Liver (tissue), 9 donors: Measurements from ENCODE around the gene ZNF580. TPM values are rescaled to one million over a fixed set of nuclear protein-coding genes. Genes with fewer than 3 reads are reported as not detected.

ENCODE experiments used
- DNase-seq: peaks from one replicate; pipeline ENCODE4 v3.0.0-alpha.2; 2017; ENCODE audit warnings: low spot score
- H3K27ac ChIP-seq, 2 donors: one replicate each; pipeline ENCODE4 v1.7.0; 2013; ENCODE audit warnings: inconsistent platforms in 2 of 2, low read length in 2 of 2, control low read depth in 1 of 2, low read depth in 1 of 2, mild to moderate bottlenecking in 1 of 2
- H3K27me3 ChIP-seq, 4 donors: one replicate each; pipeline versions ENCODE4 v1.6.1 to v1.7.0; 2013; ENCODE audit warnings: low read length in 3 of 4, inconsistent platforms in 1 of 4, mild to moderate bottlenecking in 1 of 4, moderate library complexity in 1 of 4; ENCODE audit not compliant: control insufficient read depth in 4 of 4, insufficient read depth in 4 of 4
- H3K36me3 ChIP-seq, 4 donors: one replicate each; pipeline versions ENCODE4 v1.6.1 to v1.7.0; 2013; ENCODE audit warnings: low read length in 3 of 4, mild to moderate bottlenecking in 3 of 4, low read depth in 1 of 4, moderate library complexity in 1 of 4; ENCODE audit not compliant: control insufficient read depth in 4 of 4, insufficient read depth in 3 of 4
- H3K4me1 ChIP-seq, 4 donors: one replicate each; pipeline versions ENCODE4 v1.6.1 to v1.7.0; 2013; ENCODE audit warnings: low read length in 3 of 4, mild to moderate bottlenecking in 3 of 4, moderate library complexity in 1 of 4; ENCODE audit not compliant: control insufficient read depth in 4 of 4, insufficient read depth in 4 of 4
- H3K4me3 ChIP-seq, 3 donors: one replicate each; pipeline versions ENCODE4 v1.6.1 to v1.7.0; 2013; ENCODE audit warnings: low read length in 3 of 3, control low read depth in 1 of 3, low read depth in 1 of 3, mild to moderate bottlenecking in 1 of 3
- H3K9ac ChIP-seq, 2 donors: one replicate each; pipeline ENCODE4 v1.7.0; 2013; ENCODE audit warnings: low read length in 2 of 2, mild to moderate bottlenecking in 2 of 2, moderate library complexity in 2 of 2, control low read depth in 1 of 2, low read depth in 1 of 2
- H3K9me3 ChIP-seq, 4 donors: one replicate each; pipeline versions ENCODE4 v1.6.1 to v1.7.0; 2013; ENCODE audit warnings: low read length in 3 of 4; ENCODE audit not compliant: control insufficient read depth in 4 of 4
- EGR1 ChIP-seq, 2 donors: IDR thresholded peaks; 2 replicates each; pipeline ENCODE4 v1.6.1; 2016 to 2018; ENCODE audit warnings: antibody characterized with exemption in 2 of 2, low read depth in 2 of 2
- FOXA2 ChIP-seq: IDR thresholded peaks from 2 replicates; pipeline ENCODE4 v1.6.1; 2016; ENCODE audit warnings: antibody characterized with exemption
- GABPA ChIP-seq, 2 donors: IDR thresholded peaks in 1 of 2; conservative IDR thresholded peaks in 1 of 2; 2 replicates each; pipeline ENCODE4 v1.6.1; 2016; ENCODE audit warnings: antibody characterized with exemption in 2 of 2, mild to moderate bottlenecking in 1 of 2, moderate library complexity in 1 of 2
- HNF4G ChIP-seq: IDR thresholded peaks from 2 replicates; pipeline ENCODE4 v1.6.1; 2016; ENCODE audit warnings: antibody characterized with exemption
- JUND ChIP-seq, 2 donors: IDR thresholded peaks; 2 replicates each; pipeline ENCODE4 v1.6.1; 2016; ENCODE audit warnings: antibody characterized with exemption in 2 of 2
- NR2F2 ChIP-seq: IDR thresholded peaks from 2 replicates; pipeline ENCODE4 v1.6.1; 2016; ENCODE audit warnings: antibody characterized with exemption
- RAD21 ChIP-seq, 2 donors: IDR thresholded peaks; 2 replicates each; pipeline ENCODE4 v1.6.1; 2016; ENCODE audit warnings: antibody characterized with exemption in 2 of 2, mild to moderate bottlenecking in 2 of 2
- RXRA ChIP-seq, 2 donors: IDR thresholded peaks; 2 replicates each; pipeline ENCODE4 v1.6.1; 2017 to 2018; ENCODE audit warnings: antibody characterized with exemption in 2 of 2, mild to moderate bottlenecking in 1 of 2
- SP1 ChIP-seq: IDR thresholded peaks from 2 replicates; pipeline ENCODE4 v1.6.1; 2018; ENCODE audit warnings: antibody characterized with exemption, mild to moderate bottlenecking
- TAF1 ChIP-seq: conservative IDR thresholded peaks from 2 replicates; pipeline ENCODE4 v1.6.1; 2016; ENCODE audit warnings: antibody characterized with exemption, mild to moderate bottlenecking
- YY1 ChIP-seq: IDR thresholded peaks from 2 replicates; pipeline ENCODE4 v1.6.1; 2016; ENCODE audit warnings: antibody characterized with exemption, mild to moderate bottlenecking
- WGBS: extraction: QIAGEN DNeasy Blood & Tissue Kit; methylation state at CpG from one replicate; pipeline ENCODE4 v1.1.7; 2013; 5-methylcytosine and 5-hydroxymethylcytosine counted together
- polyA plus RNA-seq, 2 donors: library from polyadenylated mRNA; stranded (reverse) in 1 of 2; unstranded in 1 of 2; fragments of 200-250 nt in 1 of 2; fragments of >200 nt in 1 of 2; fragmentation: Nextera tagmentation in 1 of 2; extraction: Ambion mirVana in 1 of 2; gene quantifications; one replicate each; pipeline versions ENCODE4 v1.2.1 to v1.2.3, GENCODE V29; 2013 to 2015
- total RNA-seq, 2 donors: library from RNA; depleted of rRNA; stranded (reverse); fragments of >200 nt; gene quantifications; one replicate each; pipeline ENCODE4 v1.2.3, GENCODE V29; 2014
- TF ChIP-seq, protein P1 (sequence below): IDR thresholded peaks from 2 replicates; pipeline ENCODE4 v1.6.1; 2016; ENCODE audit warnings: antibody characterized with exemption
- TF ChIP-seq, protein P2 (sequence below): IDR thresholded peaks from 2 replicates; pipeline ENCODE4 v1.6.1; 2016; ENCODE audit warnings: antibody characterized with exemption
- donor health status: healthy.
- donor health status: healthy.
- donor health status: healthy.
- donor health status: healthy.
- donor health status: healthy.

The ZNF580 gene
- total and polyA plus RNA-seq, 4 donors, result 2.6 to 5.2 (median 5.1) TPM

DNA sequence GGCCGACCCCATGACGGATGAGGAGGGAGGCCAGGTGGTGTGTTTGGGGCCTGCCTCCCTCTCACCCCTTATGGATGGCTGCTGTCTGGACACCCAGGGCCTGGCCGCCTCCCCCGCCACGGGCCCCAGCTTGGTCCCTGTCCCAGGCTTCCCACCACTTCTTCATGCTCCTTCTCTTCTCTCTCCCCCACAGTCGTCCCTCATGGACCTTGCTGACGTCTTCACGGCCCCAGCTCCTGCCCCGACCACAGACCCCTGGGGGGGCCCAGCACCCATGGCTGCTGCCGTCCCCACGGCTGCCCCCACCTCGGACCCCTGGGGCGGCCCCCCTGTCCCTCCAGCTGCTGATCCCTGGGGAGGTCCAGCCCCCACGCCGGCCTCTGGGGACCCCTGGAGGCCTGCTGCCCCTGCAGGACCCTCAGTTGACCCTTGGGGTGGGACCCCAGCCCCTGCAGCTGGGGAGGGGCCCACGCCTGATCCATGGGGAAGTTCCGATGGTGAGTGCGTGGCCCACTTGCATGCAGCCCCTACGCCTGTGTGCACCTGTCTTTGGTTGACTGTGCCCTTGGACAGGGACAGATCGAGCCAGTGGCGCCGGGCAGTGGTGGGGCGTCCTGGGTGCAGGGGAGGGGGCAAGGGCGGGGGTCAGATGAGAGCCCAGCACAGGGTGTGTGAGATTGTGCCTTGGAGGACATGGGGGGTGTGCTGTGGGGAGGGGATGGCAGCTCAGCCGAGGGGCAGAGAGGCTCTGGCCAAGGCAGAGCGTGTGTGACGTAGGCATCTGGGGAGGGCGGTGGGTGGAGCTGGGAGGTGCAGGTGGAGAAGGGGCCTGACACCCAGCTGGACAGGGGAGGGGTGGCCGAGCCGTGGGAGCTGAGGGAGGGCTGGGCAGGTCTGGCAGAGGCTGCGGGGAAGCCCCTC lies 51.0 kb downstream of the ZNF580 start:
- no peaks in the 10 kb centered on the region for H3K9me3 ChIP-seq
- no peak overlapping the region for H3K9ac ChIP-seq
- no peak for DNase-seq
- no peaks in the 10 kb centered on the region for H3K27me3 ChIP-seq
- peaks cover 0 to 2% (median 0%) of the 10 kb centered on the region in 4 donors for H3K4me1 ChIP-seq
- H3K27ac ChIP-seq, result no peak overlapping the region
- TF ChIP-seq YY1 (no peak), SP1 (no peak), EGR1 (IDR thresholded peaks at IDR 0.05; ENCODE audit: low read depth in 2 of 2) (no peak), GABPA (IDR thresholded peaks at IDR 0.05 in 1 of 2, conservative IDR thresholded peaks at IDR 0.05 in 1 of 2) (no peak), TAF1 (no peak), NR2F2 (no peak), JUND (IDR thresholded peaks at IDR 0.05) (no peak), FOXA2 (no peak), RXRA (IDR thresholded peaks at IDR 0.05) (no peak), RAD21 (IDR thresholded peaks at IDR 0.05) (no peak)
- TF ChIP-seq, protein P1, sequence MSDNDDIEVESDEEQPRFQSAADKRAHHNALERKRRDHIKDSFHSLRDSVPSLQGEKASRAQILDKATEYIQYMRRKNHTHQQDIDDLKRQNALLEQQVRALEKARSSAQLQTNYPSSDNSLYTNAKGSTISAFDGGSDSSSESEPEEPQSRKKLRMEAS, result no peak
- H3K36me3 ChIP-seq, result peaks cover 21 to 87% (median 34%) of the 10 kb centered on the region in 4 donors
- WGBS, result 95% methylated on average over 31 of the region's 31 CpGs
- H3K4me3 ChIP-seq, result no peak overlapping the region

DNA sequence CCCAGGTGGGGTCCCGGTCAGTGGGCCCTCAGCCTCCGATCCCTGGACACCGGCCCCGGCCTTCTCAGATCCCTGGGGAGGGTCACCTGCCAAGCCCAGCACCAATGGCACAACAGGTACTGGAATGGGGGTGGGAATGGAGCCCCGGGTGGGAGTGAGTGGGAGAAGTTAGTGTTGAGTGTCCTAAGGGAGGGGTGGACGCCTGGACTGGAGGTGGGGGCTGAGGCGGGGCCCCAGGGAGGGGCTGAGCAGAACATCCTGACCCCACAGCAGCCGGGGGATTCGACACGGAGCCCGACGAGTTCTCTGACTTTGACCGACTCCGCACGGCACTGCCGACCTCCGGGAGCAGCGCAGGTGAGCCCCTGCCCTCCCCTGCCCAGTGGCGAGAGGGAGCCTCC lies 51.9 kb downstream of the ZNF580 start:
- H3K27ac ChIP-seq, result no peak overlapping the region
- WGBS, result 97% methylated on average over 19 of the region's 19 CpGs

More for the DNA sequence above, 51.9 kb downstream of the ZNF580 start:
- H3K9ac ChIP-seq, result no peak overlapping the region
- no peak for DNase-seq
- H3K4me1 ChIP-seq, result no peaks in the 10 kb centered on the region
- H3K36me3 ChIP-seq, result peaks cover 24 to 89% (median 37%) of the 10 kb centered on the region in 4 donors
- no peak overlapping the region for H3K4me3 ChIP-seq
- H3K9me3 ChIP-seq, result no peaks in the 10 kb centered on the region
- no peak for TF ChIP-seq HNF4G
- TF ChIP-seq RAD21 (IDR thresholded peaks at IDR 0.05), result no peak
- TF ChIP-seq, protein P2, sequence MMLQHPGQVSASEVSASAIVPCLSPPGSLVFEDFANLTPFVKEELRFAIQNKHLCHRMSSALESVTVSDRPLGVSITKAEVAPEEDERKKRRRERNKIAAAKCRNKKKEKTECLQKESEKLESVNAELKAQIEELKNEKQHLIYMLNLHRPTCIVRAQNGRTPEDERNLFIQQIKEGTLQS, result no peak
- H3K27me3 ChIP-seq, result no peaks in the 10 kb centered on the region

Other genes with a start within 250 kb of the ZNF580 start
- 10 to 100 TPM in 1 of 2 donors, 1 to 10 TPM in 1; 5.2 to 95.2 TPM for gene UBE2S, start 233.2 kb upstream of the ZNF580 start, total RNA-seq
- gene UBE2S, start 233.2 kb upstream of the ZNF580 start, polyA plus RNA-seq, result 1 to 10 TPM; 6.7 to 6.9 TPM
- 1 to 10 TPM in 1 of 2 donors, not detected in 1; 1.6 TPM for gene SHISA7, start 197.7 kb upstream of the ZNF580 start, total RNA-seq
- gene SHISA7, start 197.7 kb upstream of the ZNF580 start, polyA plus RNA-seq, result not detected
- 100 to 1,000 TPM in 1 of 2 donors, 10 to 100 TPM in 1; 49.1 to 101 TPM for gene ISOC2, start 179.4 kb upstream of the ZNF580 start, total RNA-seq
- gene ISOC2, start 179.4 kb upstream of the ZNF580 start, polyA plus RNA-seq, result 100 to 1,000 TPM; 136 to 181 TPM
- gene C19orf85, start 176.3 kb upstream of the ZNF580 start, total RNA-seq, result not detected
- not detected for gene C19orf85, start 176.3 kb upstream of the ZNF580 start, polyA plus RNA-seq
- 1 to 10 TPM; 1.1 to 1.9 TPM for gene ZNF628, start 164.4 kb upstream of the ZNF580 start, total RNA-seq
- 1 to 10 TPM in 1 of 2 donors, under 1 TPM in 1; 0.99 to 4.4 TPM for gene ZNF628, start 164.4 kb upstream of the ZNF580 start, polyA plus RNA-seq
- gene NAT14, start 155.8 kb upstream of the ZNF580 start, total RNA-seq, result 1 to 10 TPM; 1.4 to 3.7 TPM
- 1 to 10 TPM; 2.6 to 3.5 TPM for gene NAT14, start 155.8 kb upstream of the ZNF580 start, polyA plus RNA-seq
- under 1 TPM; 0.19 to 0.84 TPM for gene SSC5D, start 152.6 kb upstream of the ZNF580 start, total RNA-seq
- 1 to 10 TPM in 1 of 2 donors, under 1 TPM in 1; 0.08 to 1.0 TPM for gene SSC5D, start 152.6 kb upstream of the ZNF580 start, polyA plus RNA-seq
- not detected for gene SBK2, start 103.9 kb upstream of the ZNF580 start, total RNA-seq
- gene SBK2, start 103.9 kb upstream of the ZNF580 start, polyA plus RNA-seq, result not detected
- not detected for gene SBK3, start 95.5 kb upstream of the ZNF580 start, total RNA-seq
- under 1 TPM in 1 of 2 donors, not detected in 1; 0.03 TPM for gene SBK3, start 95.5 kb upstream of the ZNF580 start, polyA plus RNA-seq
- gene ZNF579, start 60.2 kb upstream of the ZNF580 start, total RNA-seq, result under 1 TPM; 0.92 to 0.93 TPM
- gene ZNF579, start 60.2 kb upstream of the ZNF580 start, polyA plus RNA-seq, result 1 to 10 TPM; 1.4 to 3.3 TPM
- 1 to 10 TPM; 2.2 to 2.3 TPM for gene FIZ1, start 41.5 kb upstream of the ZNF580 start, total RNA-seq
- 1 to 10 TPM; 1.1 to 4.3 TPM for gene FIZ1, start 41.5 kb upstream of the ZNF580 start, polyA plus RNA-seq
- gene ZNF524, start 40.7 kb upstream of the ZNF580 start, total RNA-seq, result 1 to 10 TPM; 6.7 to 8.8 TPM
- gene ZNF524, start 40.7 kb upstream of the ZNF580 start, polyA plus RNA-seq, result 10 to 100 TPM; 11.5 to 12.3 TPM
- gene ZNF865, start 35.4 kb upstream of the ZNF580 start, total RNA-seq, result 1 to 10 TPM; 1.4 to 1.8 TPM
- 1 to 10 TPM in 1 of 2 donors, under 1 TPM in 1; 0.38 to 3.1 TPM for gene ZNF865, start 35.4 kb upstream of the ZNF580 start, polyA plus RNA-seq
- gene ZNF784, start 16.4 kb upstream of the ZNF580 start, total RNA-seq, result 1 to 10 TPM; 3.9 to 6.0 TPM
- gene ZNF784, start 16.4 kb upstream of the ZNF580 start, polyA plus RNA-seq, result 1 to 10 TPM in 1 of 2 donors, under 1 TPM in 1; 0.79 to 3.6 TPM
- 1 to 10 TPM; 2.1 to 7.3 TPM for gene ZNF581, start 2.6 kb downstream of the ZNF580 start, total RNA-seq
- 1 to 10 TPM; 4.8 to 5.6 TPM for gene ZNF581, start 2.6 kb downstream of the ZNF580 start, polyA plus RNA-seq
- 1 to 10 TPM; 3.6 to 5.6 TPM for gene CCDC106, start 7.2 kb downstream of the ZNF580 start, total RNA-seq
- 10 to 100 TPM in 1 of 2 donors, 1 to 10 TPM in 1; 6.1 to 13.5 TPM for gene CCDC106, start 7.2 kb downstream of the ZNF580 start, polyA plus RNA-seq
- gene U2AF2, start 14.0 kb downstream of the ZNF580 start, total RNA-seq, result 10 to 100 TPM; 49.4 to 66.6 TPM
- gene U2AF2, start 14.0 kb downstream of the ZNF580 start, polyA plus RNA-seq, result 10 to 100 TPM in 1 of 2 donors, 1 to 10 TPM in 1; 8.6 to 53.1 TPM
- 100 to 1,000 TPM in 1 of 2 donors, 10 to 100 TPM in 1; 49.0 to 107 TPM for gene EPN1, start 34.2 kb downstream of the ZNF580 start, total RNA-seq
- 100 to 1,000 TPM in 1 of 2 donors, 10 to 100 TPM in 1; 18.6 to 117 TPM for gene EPN1, start 34.2 kb downstream of the ZNF580 start, polyA plus RNA-seq
- gene NLRP9, start 97.4 kb downstream of the ZNF580 start, total RNA-seq, result not detected
- gene NLRP9, start 97.4 kb downstream of the ZNF580 start, polyA plus RNA-seq, result not detected
- not detected for gene RFPL4A, start 118.1 kb downstream of the ZNF580 start, total RNA-seq
- gene RFPL4A, start 118.1 kb downstream of the ZNF580 start, polyA plus RNA-seq, result under 1 TPM; 0.12 to 0.82 TPM
- under 1 TPM in 1 of 2 donors, not detected in 1; 0.33 TPM for gene RFPL4AL1, start 128.1 kb downstream of the ZNF580 start, total RNA-seq
- gene RFPL4AL1, start 128.1 kb downstream of the ZNF580 start, polyA plus RNA-seq, result under 1 TPM in 1 of 2 donors, not detected in 1; 0.13 TPM
- under 1 TPM in 1 of 2 donors, not detected in 1; 0.33 TPM for gene NLRP11, start 191.0 kb downstream of the ZNF580 start, total RNA-seq
- under 1 TPM in 1 of 2 donors, not detected in 1; 0.28 TPM for gene NLRP11, start 191.0 kb downstream of the ZNF580 start, polyA plus RNA-seq
- gene NLRP4, start 195.5 kb downstream of the ZNF580 start, total RNA-seq, result not detected
- gene NLRP4, start 195.5 kb downstream of the ZNF580 start, polyA plus RNA-seq, result not detected